ENCODE data around the gene CACNA2D1. TPM values are rescaled to one million over a fixed set of nuclear protein-coding genes. Genes with fewer than 3 reads are reported as not detected.

Gene CACNA2D1
- total and polyA plus RNA-seq, 2 donors (not counting 1 experiment from before 2014, with no cell fraction given): 31.7 to 64.4 TPM

GRCh38 chr7:82005056-82005455 lies 438.5 kb downstream of the CACNA2D1 start:
- no peak for DNase-seq (ENCODE audit: low read depth in 2 of 2)
- Histone ChIP-seq H3K9ac (ENCODE audit: insufficient read depth, low read length) (no peak overlapping the region), H2AFZ (ENCODE audit: low read length) (no peak overlapping the region), H3K27me3 (ENCODE audit: control insufficient read depth, insufficient read depth, low read length) (no peaks in the 10 kb centered on the region), H3K9me3 (ENCODE audit: control insufficient read depth, insufficient read depth, low read depth, low read length) (no peaks in the 10 kb centered on the region), H3K4me3 (replicated peaks in 1 of 4; ENCODE audit: control extremely low read depth in 1 of 4, insufficient read depth in 1 of 4, low read depth in 3 of 4, low read length in 4 of 4) (no peak overlapping the region), H4K20me1 (ENCODE audit: control insufficient read depth, extremely low read depth, insufficient read depth, low read length) (no peaks in the 10 kb centered on the region), H3K4me1 (ENCODE audit: control insufficient read depth, extremely low read depth, insufficient read depth, low read length) (no peaks in the 10 kb centered on the region), H3K79me2 (ENCODE audit: control insufficient read depth, insufficient read depth, low read length) (no peaks in the 10 kb centered on the region), H3K4me2 (ENCODE audit: extremely low read depth, insufficient read depth, low read length) (no peak overlapping the region), H3K36me3 (ENCODE audit: control insufficient read depth, insufficient read depth, low read length) (no peaks in the 10 kb centered on the region), H3K27ac (ENCODE audit: insufficient read depth, low read length) (no peak overlapping the region)
- TF ChIP-seq, protein P1, sequence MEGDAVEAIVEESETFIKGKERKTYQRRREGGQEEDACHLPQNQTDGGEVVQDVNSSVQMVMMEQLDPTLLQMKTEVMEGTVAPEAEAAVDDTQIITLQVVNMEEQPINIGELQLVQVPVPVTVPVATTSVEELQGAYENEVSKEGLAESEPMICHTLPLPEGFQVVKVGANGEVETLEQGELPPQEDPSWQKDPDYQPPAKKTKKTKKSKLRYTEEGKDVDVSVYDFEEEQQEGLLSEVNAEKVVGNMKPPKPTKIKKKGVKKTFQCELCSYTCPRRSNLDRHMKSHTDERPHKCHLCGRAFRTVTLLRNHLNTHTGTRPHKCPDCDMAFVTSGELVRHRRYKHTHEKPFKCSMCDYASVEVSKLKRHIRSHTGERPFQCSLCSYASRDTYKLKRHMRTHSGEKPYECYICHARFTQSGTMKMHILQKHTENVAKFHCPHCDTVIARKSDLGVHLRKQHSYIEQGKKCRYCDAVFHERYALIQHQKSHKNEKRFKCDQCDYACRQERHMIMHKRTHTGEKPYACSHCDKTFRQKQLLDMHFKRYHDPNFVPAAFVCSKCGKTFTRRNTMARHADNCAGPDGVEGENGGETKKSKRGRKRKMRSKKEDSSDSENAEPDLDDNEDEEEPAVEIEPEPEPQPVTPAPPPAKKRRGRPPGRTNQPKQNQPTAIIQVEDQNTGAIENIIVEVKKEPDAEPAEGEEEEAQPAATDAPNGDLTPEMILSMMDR (conservative IDR thresholded peaks at IDR 0.05 in 1 of 2, IDR thresholded peaks at IDR 0.05 in 1 of 2; ENCODE audit: low read depth in 1 of 2, low read length in 2 of 2): no peak
- TF ChIP-seq EZH2 (IDR thresholded peaks at IDR 0.05; ENCODE audit: low read length, missing control alignments): no peak

DNA sequence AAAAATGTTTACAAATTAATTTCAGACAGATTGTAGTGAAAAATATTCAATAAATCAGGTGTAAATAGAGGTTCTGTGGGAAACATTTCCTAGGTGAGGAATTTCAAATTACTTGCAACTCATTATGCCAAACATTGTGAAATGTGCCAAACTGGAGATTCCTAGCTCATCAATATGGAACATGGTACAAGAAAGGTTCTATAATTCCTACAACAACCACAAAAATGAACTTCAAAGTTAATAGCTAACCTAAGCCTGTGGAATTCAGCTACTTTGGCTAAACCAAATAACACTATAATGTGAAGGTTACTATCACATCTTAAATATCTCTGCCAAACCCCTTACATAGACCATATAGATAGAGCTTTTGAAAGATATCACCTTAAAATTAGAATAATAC lies 450.4 kb downstream of the CACNA2D1 start:
- Histone ChIP-seq H2AFZ (ENCODE audit: low read length) (no peak overlapping the region), H3K27me3 (ENCODE audit: control insufficient read depth, insufficient read depth, low read length) (no peaks in the 10 kb centered on the region), H3K36me3 (ENCODE audit: control insufficient read depth, insufficient read depth, low read length) (no peaks in the 10 kb centered on the region), H3K27ac (ENCODE audit: insufficient read depth, low read length) (no peak overlapping the region), H3K9ac (ENCODE audit: insufficient read depth, low read length) (no peak overlapping the region), H3K9me3 (ENCODE audit: control insufficient read depth, insufficient read depth, low read depth, low read length) (no peaks in the 10 kb centered on the region), H3K4me1 (ENCODE audit: control insufficient read depth, extremely low read depth, insufficient read depth, low read length) (peaks cover 3% of the 10 kb centered on the region), H3K79me2 (ENCODE audit: control insufficient read depth, insufficient read depth, low read length) (no peaks in the 10 kb centered on the region), H3K4me2 (ENCODE audit: extremely low read depth, insufficient read depth, low read length) (no peak overlapping the region), H3K4me3 (replicated peaks in 1 of 4; ENCODE audit: control extremely low read depth in 1 of 4, insufficient read depth in 1 of 4, low read depth in 3 of 4, low read length in 4 of 4) (no peak overlapping the region), H4K20me1 (ENCODE audit: control insufficient read depth, extremely low read depth, insufficient read depth, low read length) (no peaks in the 10 kb centered on the region)
- TF ChIP-seq, protein P1 (conservative IDR thresholded peaks at IDR 0.05 in 1 of 2, IDR thresholded peaks at IDR 0.05 in 1 of 2; ENCODE audit: low read depth in 1 of 2, low read length in 2 of 2): no peak
- TF ChIP-seq EZH2 (IDR thresholded peaks at IDR 0.05; ENCODE audit: low read length, missing control alignments): no peak
- DNase-seq (ENCODE audit: low read depth in 2 of 2): no peak

DNA sequence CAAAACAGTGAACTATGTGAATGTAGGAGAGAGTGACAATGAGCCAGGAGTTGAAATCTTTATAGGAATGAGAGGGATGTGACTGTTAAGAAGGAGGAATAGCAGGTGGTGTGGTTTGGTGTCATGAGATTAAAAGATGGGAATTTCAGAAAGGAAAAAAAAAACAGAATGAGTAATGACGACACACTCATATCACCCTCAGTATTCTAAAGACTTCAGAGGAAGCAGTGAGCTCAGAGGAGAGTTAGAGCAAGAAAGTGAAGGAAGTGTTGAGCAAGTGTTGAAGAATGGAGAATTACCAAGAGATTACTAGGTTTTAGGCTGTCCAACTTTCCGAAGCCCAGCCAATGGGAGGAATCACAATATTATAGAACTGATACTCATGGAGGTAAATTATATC lies 453.2 kb downstream of the CACNA2D1 start:
- H3K4me2 ChIP-seq (ENCODE audit: extremely low read depth, insufficient read depth, low read length): no peak overlapping the region
- H3K9me3 ChIP-seq (ENCODE audit: control insufficient read depth, insufficient read depth, low read depth, low read length): no peaks in the 10 kb centered on the region
- no peaks in the 10 kb centered on the region for H3K27me3 ChIP-seq (ENCODE audit: control insufficient read depth, insufficient read depth, low read length)
- no peaks in the 10 kb centered on the region for H3K36me3 ChIP-seq (ENCODE audit: control insufficient read depth, insufficient read depth, low read length)
- H3K4me1 ChIP-seq (ENCODE audit: control insufficient read depth, extremely low read depth, insufficient read depth, low read length): peaks cover 3% of the 10 kb centered on the region
- peak; percentile 11 to 33 for DNase-seq (ENCODE audit: low read depth in 2 of 2)
- no peaks in the 10 kb centered on the region for H4K20me1 ChIP-seq (ENCODE audit: control insufficient read depth, extremely low read depth, insufficient read depth, low read length)
- H3K9ac ChIP-seq (ENCODE audit: insufficient read depth, low read length): no peak overlapping the region
- H3K4me3 ChIP-seq (replicated peaks in 1 of 4; ENCODE audit: control extremely low read depth in 1 of 4, insufficient read depth in 1 of 4, low read depth in 3 of 4, low read length in 4 of 4): no peak overlapping the region
- H2AFZ ChIP-seq (ENCODE audit: low read length): no peak overlapping the region
- H3K27ac ChIP-seq (ENCODE audit: insufficient read depth, low read length): no peak overlapping the region
- H3K79me2 ChIP-seq (ENCODE audit: control insufficient read depth, insufficient read depth, low read length): no peaks in the 10 kb centered on the region
- TF ChIP-seq EZH2 (IDR thresholded peaks at IDR 0.05; ENCODE audit: low read length, missing control alignments): no peak
- TF ChIP-seq, protein P1 (conservative IDR thresholded peaks at IDR 0.05 in 1 of 2, IDR thresholded peaks at IDR 0.05 in 1 of 2; ENCODE audit: low read depth in 1 of 2, low read length in 2 of 2): no peak

All from fibroblast of lung (primary cell).